NCI-H2029 treated with DMSO at 0.1 percent for 48 hours (cell line): ENCODE results near the gene HELZ2.
"Not testable (repeated sequence)": the region's sequence is repeated elsewhere in the genome, so short reads cannot be mapped to it uniquely, and the experiment has no call there.

Source experiments
- DNase-seq: peaks from one replicate; lab custom pipeline; 2025; lab: John Stamatoyannopoulos, UW

HELZ2 gene

GRCh38 chr20:63574156-63574828 is at the start of gene HELZ2:
Gene HELZ2, minus strand, starts transcription at chr20:63574239. Its CDS starts 1,854 bp downstream, at chr20:63572385.
- DNase-seq: peak; percentile 11

GRCh38 chr20:63622732-63623131 is 48.7 kb upstream of the HELZ2 start:
- no peak for DNase-seq

GRCh38 chr20:63622096-63622495 is 48.1 kb upstream of the HELZ2 start:
- no peak for DNase-seq

GRCh38 chr20:63620991-63621390 is 47.0 kb upstream of the HELZ2 start:
- no peak for DNase-seq

GRCh38 chr20:63619505-63619904 is 45.5 kb upstream of the HELZ2 start:
- no peak for DNase-seq

- DNase-seq: no peak
Observed at GRCh38 chr20:63619086-63619485, 45.0 kb upstream of the HELZ2 start.

GRCh38 chr20:63618291-63618980 is 44.4 kb upstream of the HELZ2 start:
- no peak for DNase-seq

- no peak for DNase-seq
Observed at GRCh38 chr20:63617876-63618265, 43.8 kb upstream of the HELZ2 start.

- DNase-seq: no peak
Observed at GRCh38 chr20:63617092-63617875, 43.2 kb upstream of the HELZ2 start.

GRCh38 chr20:63613863-63614594 is 40.0 kb upstream of the HELZ2 start:
- not testable (repeated sequence) for DNase-seq

- no peak for DNase-seq
Observed at GRCh38 chr20:63612276-63612931, 38.4 kb upstream of the HELZ2 start.

- no peak for DNase-seq
Observed at GRCh38 chr20:63611646-63612045, 37.6 kb upstream of the HELZ2 start.

- DNase-seq: no peak
Observed at GRCh38 chr20:63610581-63611435, 36.8 kb upstream of the HELZ2 start.

GRCh38 chr20:63606686-63607085 is 32.6 kb upstream of the HELZ2 start:
- no peak for DNase-seq

- no peak for DNase-seq
Observed at GRCh38 chr20:63602321-63602720, 28.3 kb upstream of the HELZ2 start.

- DNase-seq: not testable (repeated sequence)
Observed at GRCh38 chr20:63601679-63602078, 27.6 kb upstream of the HELZ2 start.

GRCh38 chr20:63599396-63600050 is 25.5 kb upstream of the HELZ2 start:
- no peak for DNase-seq

- no peak for DNase-seq
Observed at GRCh38 chr20:63598479-63599395, 24.7 kb upstream of the HELZ2 start.
